ENCODE results near the gene IRX6.

DNA sequence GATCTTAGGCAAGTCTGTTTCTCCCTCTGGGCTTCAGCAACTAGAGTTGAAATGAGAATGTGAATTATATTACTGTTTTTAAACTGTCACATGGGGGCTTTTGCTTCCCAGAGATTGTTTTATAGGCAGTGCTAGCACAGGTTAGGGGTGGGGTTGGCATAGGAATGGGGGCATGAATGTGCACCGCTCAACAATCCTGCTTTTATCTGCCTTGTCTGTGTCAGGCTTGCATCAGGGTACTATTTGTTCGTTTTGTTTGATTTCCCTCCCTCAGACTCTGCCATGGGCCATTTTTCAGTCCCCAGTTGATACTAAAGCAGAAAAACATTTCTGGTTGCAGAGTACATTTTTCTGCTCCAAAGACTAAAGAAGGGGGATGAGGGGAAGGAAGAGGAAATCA is 34.6 kb upstream of the IRX6 start:
- TF ChIP-seq, protein P1, sequence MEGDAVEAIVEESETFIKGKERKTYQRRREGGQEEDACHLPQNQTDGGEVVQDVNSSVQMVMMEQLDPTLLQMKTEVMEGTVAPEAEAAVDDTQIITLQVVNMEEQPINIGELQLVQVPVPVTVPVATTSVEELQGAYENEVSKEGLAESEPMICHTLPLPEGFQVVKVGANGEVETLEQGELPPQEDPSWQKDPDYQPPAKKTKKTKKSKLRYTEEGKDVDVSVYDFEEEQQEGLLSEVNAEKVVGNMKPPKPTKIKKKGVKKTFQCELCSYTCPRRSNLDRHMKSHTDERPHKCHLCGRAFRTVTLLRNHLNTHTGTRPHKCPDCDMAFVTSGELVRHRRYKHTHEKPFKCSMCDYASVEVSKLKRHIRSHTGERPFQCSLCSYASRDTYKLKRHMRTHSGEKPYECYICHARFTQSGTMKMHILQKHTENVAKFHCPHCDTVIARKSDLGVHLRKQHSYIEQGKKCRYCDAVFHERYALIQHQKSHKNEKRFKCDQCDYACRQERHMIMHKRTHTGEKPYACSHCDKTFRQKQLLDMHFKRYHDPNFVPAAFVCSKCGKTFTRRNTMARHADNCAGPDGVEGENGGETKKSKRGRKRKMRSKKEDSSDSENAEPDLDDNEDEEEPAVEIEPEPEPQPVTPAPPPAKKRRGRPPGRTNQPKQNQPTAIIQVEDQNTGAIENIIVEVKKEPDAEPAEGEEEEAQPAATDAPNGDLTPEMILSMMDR (IDR thresholded peaks at IDR 0.05): no peak
- TF ChIP-seq POLR2AphosphoS5 (IDR thresholded peaks at IDR 0.05) (no peak), POLR2A (IDR thresholded peaks at IDR 0.05) (no peak)
